ENCODE data around the gene WIPF2.

The WIPF2 gene

GRCh38 chr17:40265337-40265736, 46.2 kb downstream of the WIPF2 start:
- TF ChIP-seq EZH2 (IDR thresholded peaks at IDR 0.05; ENCODE audit: borderline replicate concordance, low read depth, low read length, severe bottlenecking), result no peak
- no peak for TF ChIP-seq CTCF (IDR thresholded peaks at IDR 0.05; ENCODE audit: borderline replicate concordance, extremely low read depth, low read length, poor library complexity, severe bottlenecking)
- Histone ChIP-seq H3K4me2 (ENCODE audit: insufficient read depth, low read length) (no peak overlapping the region), H3K9me3 (ENCODE audit: insufficient read depth, low read length, severe bottlenecking) (no peaks in the 10 kb centered on the region), H2AFZ (ENCODE audit: low read depth, low read length) (no peak overlapping the region), H3K27me3 (ENCODE audit: insufficient read depth, low read length, poor library complexity) (no peaks in the 10 kb centered on the region), H3K27ac (ENCODE audit: low read length) (no peak overlapping the region), H3K4me1 (ENCODE audit: insufficient read depth, low read length) (no peaks in the 10 kb centered on the region), H3K9ac (ENCODE audit: low read depth, low read length) (no peak overlapping the region), H4K20me1 (ENCODE audit: insufficient read depth, low read length) (no peaks in the 10 kb centered on the region), H3K4me3 (ENCODE audit: low read depth in 1 of 2, low read length in 2 of 2) (no peak overlapping the region), H3K36me3 (ENCODE audit: insufficient read depth, low read length) (peaks cover 70% of the 10 kb centered on the region), H3K79me2 (ENCODE audit: insufficient read depth, low read length) (no peaks in the 10 kb centered on the region)
- ATAC-seq (ENCODE audit: insufficient read depth, low read depth) (no peak), DNase-seq (no peak)

- no peaks in the 10 kb centered on the region for H3K79me2 ChIP-seq (ENCODE audit: insufficient read depth, low read length)
- DNase-seq (no peak), ATAC-seq (ENCODE audit: insufficient read depth, low read depth) (no peak)
- H3K4me1 ChIP-seq (ENCODE audit: insufficient read depth, low read length), result no peaks in the 10 kb centered on the region
- no peaks in the 10 kb centered on the region for H4K20me1 ChIP-seq (ENCODE audit: insufficient read depth, low read length)
- peaks cover 68% of the 10 kb centered on the region for H3K36me3 ChIP-seq (ENCODE audit: insufficient read depth, low read length)
- H3K9ac ChIP-seq (ENCODE audit: low read depth, low read length), result no peak overlapping the region
- H3K27me3 ChIP-seq (ENCODE audit: insufficient read depth, low read length, poor library complexity), result no peaks in the 10 kb centered on the region
- no peak overlapping the region for H2AFZ ChIP-seq (ENCODE audit: low read depth, low read length)
- no peak overlapping the region for H3K4me3 ChIP-seq (ENCODE audit: low read depth in 1 of 2, low read length in 2 of 2)
- H3K9me3 ChIP-seq (ENCODE audit: insufficient read depth, low read length, severe bottlenecking), result no peaks in the 10 kb centered on the region
- H3K4me2 ChIP-seq (ENCODE audit: insufficient read depth, low read length), result no peak overlapping the region
- no peak overlapping the region for H3K27ac ChIP-seq (ENCODE audit: low read length)
- TF ChIP-seq EZH2 (IDR thresholded peaks at IDR 0.05; ENCODE audit: borderline replicate concordance, low read depth, low read length, severe bottlenecking) (no peak), CTCF (IDR thresholded peaks at IDR 0.05; ENCODE audit: borderline replicate concordance, extremely low read depth, low read length, poor library complexity, severe bottlenecking) (no peak)
Observed at GRCh38 chr17:40266882-40267281, 47.8 kb downstream of the WIPF2 start.

- H3K27ac ChIP-seq (ENCODE audit: low read length), result no peak overlapping the region
- H3K27me3 ChIP-seq (ENCODE audit: insufficient read depth, low read length, poor library complexity), result no peaks in the 10 kb centered on the region
- H3K36me3 ChIP-seq (ENCODE audit: insufficient read depth, low read length), result peaks cover 63% of the 10 kb centered on the region
- DNase-seq (no peak), ATAC-seq (ENCODE audit: insufficient read depth, low read depth) (no peak)
- no peak overlapping the region for H3K9ac ChIP-seq (ENCODE audit: low read depth, low read length)
- no peak overlapping the region for H3K4me2 ChIP-seq (ENCODE audit: insufficient read depth, low read length)
- no peaks in the 10 kb centered on the region for H3K4me1 ChIP-seq (ENCODE audit: insufficient read depth, low read length)
- H3K9me3 ChIP-seq (ENCODE audit: insufficient read depth, low read length, severe bottlenecking), result no peaks in the 10 kb centered on the region
- TF ChIP-seq CTCF (IDR thresholded peaks at IDR 0.05; ENCODE audit: borderline replicate concordance, extremely low read depth, low read length, poor library complexity, severe bottlenecking), result no peak
- no peak overlapping the region for H2AFZ ChIP-seq (ENCODE audit: low read depth, low read length)
- no peak overlapping the region for H3K4me3 ChIP-seq (ENCODE audit: low read depth in 1 of 2, low read length in 2 of 2)
- H4K20me1 ChIP-seq (ENCODE audit: insufficient read depth, low read length), result no peaks in the 10 kb centered on the region
- no peaks in the 10 kb centered on the region for H3K79me2 ChIP-seq (ENCODE audit: insufficient read depth, low read length)
Observed at GRCh38 chr17:40268141-40268712, 49.1 kb downstream of the WIPF2 start.

GRCh38 chr17:40278414-40278813, 59.3 kb downstream of the WIPF2 start:
- Histone ChIP-seq H3K9me3 (ENCODE audit: insufficient read depth, low read length, severe bottlenecking) (no peaks in the 10 kb centered on the region), H3K27ac (ENCODE audit: low read length) (no peak overlapping the region), H3K4me2 (ENCODE audit: insufficient read depth, low read length) (no peak overlapping the region), H4K20me1 (ENCODE audit: insufficient read depth, low read length) (no peaks in the 10 kb centered on the region), H3K36me3 (ENCODE audit: insufficient read depth, low read length) (peaks cover 68% of the 10 kb centered on the region), H3K9ac (ENCODE audit: low read depth, low read length) (no peak overlapping the region), H3K4me1 (ENCODE audit: insufficient read depth, low read length) (no peaks in the 10 kb centered on the region), H3K27me3 (ENCODE audit: insufficient read depth, low read length, poor library complexity) (no peaks in the 10 kb centered on the region), H2AFZ (ENCODE audit: low read depth, low read length) (no peak overlapping the region), H3K79me2 (ENCODE audit: insufficient read depth, low read length) (no peaks in the 10 kb centered on the region), H3K4me3 (ENCODE audit: low read depth in 1 of 2, low read length in 2 of 2) (no peak overlapping the region)
- no peak for DNase-seq
- TF ChIP-seq CTCF (IDR thresholded peaks at IDR 0.05; ENCODE audit: borderline replicate concordance, extremely low read depth, low read length, poor library complexity, severe bottlenecking), result no peak
- TF ChIP-seq EZH2 (IDR thresholded peaks at IDR 0.05; ENCODE audit: borderline replicate concordance, low read depth, low read length, severe bottlenecking), result no peak
- ATAC-seq (ENCODE audit: insufficient read depth, low read depth), result no peak
